HCT116 (cell line): Measurements from ENCODE around the gene SLC25A21. TPM values are rescaled to one million over a fixed set of nuclear protein-coding genes. Genes with fewer than 3 reads are reported as not detected.

Experiments
- ATAC-seq: fragments of 200-7000 bp; cut with Tn5 transposase; 2 replicates; pipeline ENCODE4 v1.9.1; 2020; ENCODE audit warnings: mild to moderate bottlenecking, moderate library complexity
- BruUV-seq: library from RNA; stranded (reverse); fragments of 400-500 nt; replicated peaks from 2 replicates; lab custom pipeline; 2021; lab: Mats Ljungman, UMichigan
- CTCF ChIA-PET: fragments of 300-600 bp; sonication (Branson Sonifier 250); formaldehyde crosslinking; loops from one replicate; lab custom pipeline; 2021; ENCODE audit warnings: antibody characterized with exemption; lab: Charles Lee
- POLR2A ChIA-PET: fragments of 300-600, 350-600 bp; sonication (Branson Sonifier 250); formaldehyde crosslinking; loops from one replicate; lab custom pipeline; 2021; ENCODE audit warnings: antibody characterized with exemption; lab: Charles Lee
- RAD21 ChIA-PET, 2 experiments: fragments of 300-600 bp; sonication (Branson Sonifier 250); formaldehyde crosslinking; loops; one replicate each; lab custom pipeline; 2023; ENCODE audit warnings: low total read pairs in 2 of 2; ENCODE audit not compliant: uncharacterized antibody in 2 of 2, unreplicated experiment in 2 of 2, low non-redundant PET in 1 of 2; lab: Charles Lee
- DNase-seq: peaks from one replicate; pipeline ENCODE4 v3.0.0-alpha.2; 2010; ENCODE audit warnings: low read depth, low spot score
- H2AFZ ChIP-seq: fragments of 200-600 bp; shearing (Covaris generic), sonication (generic); 2 replicates; pipeline ENCODE4 v1.6.1; 2017; ENCODE audit warnings: low read depth, mixed run types, mixed read lengths, antibody characterized with exemption, low read length; ENCODE audit not compliant: poor library complexity, severe bottlenecking
- H3K27ac ChIP-seq: 2 replicates; pipeline ENCODE4 v1.5.1; 2012; ENCODE audit warnings: low read depth, low read length
- H3K27me3 ChIP-seq: fragments of 200-600 bp; sonication (generic); 2 replicates; pipeline ENCODE4 v1.6.1; 2016; ENCODE audit warnings: mixed run types, low read length, mixed read lengths; ENCODE audit not compliant: insufficient read depth
- H3K36me3 ChIP-seq, 2 experiments: fragments of 200-500 bp in 1 of 2; fragments of 200-600 bp in 1 of 2; sonication (Bioruptor generic) in 1 of 2; sonication (generic) in 1 of 2; 2 replicates each; pipeline versions ENCODE4 v1.5.1 to v1.6.1; 2014 to 2016; ENCODE audit warnings: low read length in 2 of 2, inconsistent platforms in 1 of 2, mixed read lengths in 1 of 2, mixed run types in 1 of 2; ENCODE audit not compliant: insufficient read depth in 2 of 2, control insufficient read depth in 1 of 2
- H3K4me1 ChIP-seq, 2 experiments: fragments of 200-600 bp in 1 of 2; sonication (generic) in 1 of 2; 2 replicates each; pipeline versions ENCODE4 v1.5.1 to v1.6.1; 2012 to 2017; ENCODE audit warnings: low read length in 2 of 2, inconsistent platforms in 1 of 2, mild to moderate bottlenecking in 1 of 2, mixed read lengths in 1 of 2, mixed run types in 1 of 2, moderate library complexity in 1 of 2; ENCODE audit not compliant: insufficient read depth in 2 of 2, control insufficient read depth in 1 of 2
- H3K4me2 ChIP-seq: fragments of 200-600 bp; sonication (generic); 2 replicates; pipeline ENCODE4 v1.6.1; 2017; ENCODE audit warnings: mixed run types, low read length, mixed read lengths
- H3K4me3 ChIP-seq, 2 experiments: fragments of 200-600 bp in 1 of 2; sonication (generic) in 1 of 2; replicated peaks in 1 of 2; 2 replicates each; pipeline ENCODE4 v1.5.1; 2011 to 2016; ENCODE audit warnings: low read length in 2 of 2, control low read depth in 1 of 2, low read depth in 1 of 2, mild to moderate bottlenecking in 1 of 2, mixed read lengths in 1 of 2, mixed run types in 1 of 2
- H3K79me2 ChIP-seq: fragments of 200-600 bp; sonication (generic); 2 replicates; pipeline ENCODE4 v1.6.1; 2017; ENCODE audit warnings: mild to moderate bottlenecking, mixed run types, low read length, moderate library complexity, mixed read lengths; ENCODE audit not compliant: insufficient read depth
- H3K9ac ChIP-seq: fragments of 200-600 bp; sonication (generic); 2 replicates; pipeline ENCODE4 v1.6.1; 2016; ENCODE audit warnings: low read length, mixed read lengths
- H3K9me2 ChIP-seq: fragments of 200-600 bp; sonication (generic), shearing (Covaris generic); 2 replicates; pipeline ENCODE4 v1.6.1; 2017; ENCODE audit warnings: mixed run types, mild to moderate bottlenecking, moderate library complexity; ENCODE audit not compliant: insufficient read depth
- H3K9me3 ChIP-seq, 2 experiments: fragments of 200-500 bp in 1 of 2; fragments of 200-600 bp in 1 of 2; sonication (Bioruptor generic) in 1 of 2; sonication (generic) in 1 of 2; 2 replicates each; pipeline ENCODE4 v1.6.1; 2014 to 2017; ENCODE audit warnings: low read length in 2 of 2, mixed read lengths in 2 of 2, inconsistent platforms in 1 of 2, low read depth in 1 of 2, mild to moderate bottlenecking in 1 of 2, mixed run types in 1 of 2, moderate library complexity in 1 of 2; ENCODE audit not compliant: control insufficient read depth in 1 of 2, insufficient read depth in 1 of 2
- H4K20me1 ChIP-seq: fragments of 200-600 bp; sonication (generic), shearing (Covaris generic); 2 replicates; pipeline ENCODE4 v1.6.1; 2017; ENCODE audit warnings: mixed run types, mild to moderate bottlenecking, moderate library complexity; ENCODE audit not compliant: insufficient read depth
- ATF3 ChIP-seq: IDR thresholded peaks from 2 replicates; pipeline ENCODE4 v1.6.1; 2012
- CBX3 ChIP-seq: IDR thresholded peaks from 2 replicates; pipeline ENCODE4 v1.6.1; 2012; ENCODE audit warnings: low read depth
- EGR1 ChIP-seq: IDR thresholded peaks from 2 replicates; pipeline ENCODE4 v1.6.1; 2012; ENCODE audit warnings: low read depth
- MAX ChIP-seq: IDR thresholded peaks from 2 replicates; pipeline ENCODE4 v1.6.1; 2012
- POLR2A ChIP-seq: IDR thresholded peaks from 2 replicates; pipeline ENCODE4 v1.7.0; 2011; ENCODE audit warnings: borderline replicate concordance; ENCODE audit not compliant: insufficient read depth, insufficient read length; ENCODE audit errors: extremely low read depth
- POLR2AphosphoS5 ChIP-seq: IDR thresholded peaks from 2 replicates; pipeline ENCODE4 v1.6.1; 2011; ENCODE audit warnings: mild to moderate bottlenecking, low read depth, low read length, moderate library complexity
- RAD21 ChIP-seq: IDR thresholded peaks from 2 replicates; pipeline ENCODE4 v1.6.1; 2012; ENCODE audit warnings: low read depth, mild to moderate bottlenecking
- SIN3A ChIP-seq: IDR thresholded peaks from 2 replicates; pipeline ENCODE4 v1.6.1; 2012; ENCODE audit warnings: low read depth
- SP1 ChIP-seq: IDR thresholded peaks from 2 replicates; pipeline ENCODE4 v1.6.1; 2012; ENCODE audit warnings: low read depth
- TCF7L2 ChIP-seq: IDR thresholded peaks from 2 replicates; pipeline ENCODE4 v1.7.0; 2011; ENCODE audit warnings: borderline replicate concordance, inconsistent platforms; ENCODE audit not compliant: insufficient read depth, insufficient read length; ENCODE audit errors: extremely low read depth
- intact Hi-C: fragments of 100-400 bp; cut with micrococcal nuclease; formaldehyde crosslinking; loops from 2 replicates; pipeline ENCODE4 v1.10.0; 2022
- total RNA-seq: library from RNA; stranded (reverse); gene quantifications from one replicate; pipeline ENCODE4 v1.2.1, GENCODE V29; 2021; ENCODE audit not compliant: unreplicated experiment

Gene SLC25A21
- total RNA-seq, 1 experiment from 2014 or later = 3.5 TPM

- DNase-seq = no peak
- Histone ChIP-seq H2AFZ (no peak overlapping the region), H3K4me1 (peaks cover 9 to 16% of the 10 kb centered on the region in 2 experiments; a peak in 3 of 4 replicates), H3K9me2 (no peaks in the 10 kb centered on the region), H4K20me1 (no peaks in the 10 kb centered on the region), H3K27me3 (no peaks in the 10 kb centered on the region), H3K79me2 (no peaks in the 10 kb centered on the region), H3K4me3 (no peak overlapping the region), H3K27ac (no peak overlapping the region), H3K9me3 (no peaks in the 10 kb centered on the region), H3K9ac (no peak overlapping the region), H3K36me3 (no peaks in the 10 kb centered on the region), H3K4me2 (no peak overlapping the region)
- ATAC-seq = no peak
- ChIA-PET CTCF (interaction anchor here (0.8 to 2.7 kb wide), 2 partner anchors 21 to 164 kb away, joined by 3 to 11 read pairs; no protein-coding TSS in a partner anchor), RAD21 (no interaction called here), POLR2A (interaction anchor here (0.7 kb wide), 1 partner anchor 951 kb away, joined by 3 read pairs; no protein-coding TSS in a partner anchor)
- intact Hi-C loops = no loop called here
- TF ChIP-seq SIN3A = no peak
- TF ChIP-seq CBX3 = no peak
- TF ChIP-seq MAX = no peak
- TF ChIP-seq POLR2AphosphoS5 = no peak
- no peak for TF ChIP-seq TCF7L2
- no peak for TF ChIP-seq POLR2A
- no peak for TF ChIP-seq EGR1
- no peak for TF ChIP-seq SP1
- TF ChIP-seq ATF3 = no peak
- TF ChIP-seq RAD21 = no peak
- BruUV-seq = no TSS peak
These were observed 403.6 kb downstream of the SLC25A21 start for GRCh38 chr14:36768638-36769337.
